Activated naive CD8-positive, alpha-beta T cell treated with anti-CD3 and anti-CD28 coated beads, Interleukin-2, amount 50 U/mL, for 16 hours (primary cell): ENCODE data around the gene TMEM191B.
"Not testable (repeated sequence)": the region's sequence is repeated elsewhere in the genome, so short reads cannot be mapped to it uniquely, and the experiment has no call there.

Source experiments
- DNase-seq: peaks from one replicate; pipeline ENCODE4 v3.0.0-alpha.2; 2020; ENCODE audit warnings: low read depth, low spot score

TMEM191B gene

DNA sequence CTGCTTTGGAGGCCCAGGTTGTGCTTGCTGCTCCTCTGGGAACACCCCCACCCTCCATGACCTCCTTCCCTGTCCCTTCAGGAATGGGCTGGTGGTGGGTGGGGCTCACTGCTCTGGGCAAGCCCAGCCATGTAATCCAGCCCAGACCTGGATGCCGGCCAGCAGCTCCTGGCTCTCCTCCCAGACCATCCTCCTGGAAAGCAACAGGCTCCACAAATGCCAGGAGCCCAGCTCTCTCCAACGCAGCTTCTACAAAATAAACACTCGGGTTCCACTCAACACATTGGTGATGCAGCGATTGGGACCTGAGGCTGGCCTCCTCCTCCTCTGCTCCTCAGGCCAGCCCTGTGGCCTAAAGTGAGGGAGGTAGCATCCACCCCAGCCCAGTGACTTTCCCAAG, 30.9 kb downstream of the TMEM191B start:
- not testable (repeated sequence) for DNase-seq

DNA sequence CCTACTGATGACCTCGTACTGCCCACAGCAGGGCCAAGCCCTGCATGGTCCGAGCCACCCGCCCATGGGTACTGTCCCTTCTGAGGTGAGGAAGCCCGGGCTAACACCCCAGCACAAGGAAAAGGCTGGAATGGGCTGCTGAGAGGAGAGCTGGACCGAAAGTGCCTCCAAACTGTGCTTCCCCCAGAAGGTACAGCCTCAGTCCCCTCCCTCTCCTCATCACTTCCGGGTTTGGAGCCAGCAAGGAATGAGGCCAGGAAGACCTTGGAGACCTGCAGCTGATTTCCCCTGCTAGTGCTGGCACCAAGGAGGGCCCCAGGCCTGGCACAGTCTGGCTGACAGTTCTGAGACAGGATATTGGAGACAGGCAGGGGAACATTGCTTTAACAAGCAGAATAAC, 31.3 kb downstream of the TMEM191B start:
- DNase-seq: not testable (repeated sequence)

DNA sequence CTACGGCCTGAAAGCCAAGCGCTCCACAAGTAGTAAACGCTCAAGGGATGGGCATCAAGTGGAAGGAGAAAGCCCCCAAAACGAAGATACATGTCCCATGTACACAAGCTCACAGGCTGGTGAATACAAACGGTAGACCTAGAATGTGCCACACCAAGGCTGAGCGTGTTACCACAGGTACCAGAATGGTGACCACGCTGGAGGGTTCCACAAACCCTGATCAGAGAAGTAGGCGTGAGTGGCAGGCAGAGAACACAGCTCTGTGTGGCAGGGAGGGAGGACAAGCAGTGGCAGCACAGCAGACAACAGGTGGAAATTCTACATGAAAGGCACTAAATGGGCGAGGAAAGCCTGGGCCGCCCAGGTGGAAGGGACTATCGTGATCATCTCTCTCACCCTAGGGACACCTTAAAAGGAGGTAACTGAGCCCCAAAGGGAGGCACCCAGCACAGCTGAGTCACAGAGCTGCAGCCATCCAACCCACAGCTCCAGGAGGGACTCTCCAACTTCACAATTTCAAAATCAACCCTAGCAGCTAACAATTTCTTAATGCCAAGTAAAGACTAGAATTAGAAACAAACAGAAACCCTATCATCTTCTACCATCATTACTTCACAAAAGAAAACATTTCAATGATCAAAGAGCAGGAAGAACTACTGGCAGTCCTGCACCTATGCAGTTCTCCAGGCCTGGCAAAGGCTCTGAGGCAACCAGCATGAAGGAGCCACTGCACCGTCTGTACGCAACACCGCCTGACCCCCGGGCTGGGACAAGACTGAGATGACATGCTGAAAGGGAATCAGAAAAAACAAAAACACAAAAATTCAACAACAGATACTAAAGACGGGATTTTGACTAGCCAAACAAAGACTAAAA, 32.7 kb downstream of the TMEM191B start:
- DNase-seq: not testable (repeated sequence)

DNA sequence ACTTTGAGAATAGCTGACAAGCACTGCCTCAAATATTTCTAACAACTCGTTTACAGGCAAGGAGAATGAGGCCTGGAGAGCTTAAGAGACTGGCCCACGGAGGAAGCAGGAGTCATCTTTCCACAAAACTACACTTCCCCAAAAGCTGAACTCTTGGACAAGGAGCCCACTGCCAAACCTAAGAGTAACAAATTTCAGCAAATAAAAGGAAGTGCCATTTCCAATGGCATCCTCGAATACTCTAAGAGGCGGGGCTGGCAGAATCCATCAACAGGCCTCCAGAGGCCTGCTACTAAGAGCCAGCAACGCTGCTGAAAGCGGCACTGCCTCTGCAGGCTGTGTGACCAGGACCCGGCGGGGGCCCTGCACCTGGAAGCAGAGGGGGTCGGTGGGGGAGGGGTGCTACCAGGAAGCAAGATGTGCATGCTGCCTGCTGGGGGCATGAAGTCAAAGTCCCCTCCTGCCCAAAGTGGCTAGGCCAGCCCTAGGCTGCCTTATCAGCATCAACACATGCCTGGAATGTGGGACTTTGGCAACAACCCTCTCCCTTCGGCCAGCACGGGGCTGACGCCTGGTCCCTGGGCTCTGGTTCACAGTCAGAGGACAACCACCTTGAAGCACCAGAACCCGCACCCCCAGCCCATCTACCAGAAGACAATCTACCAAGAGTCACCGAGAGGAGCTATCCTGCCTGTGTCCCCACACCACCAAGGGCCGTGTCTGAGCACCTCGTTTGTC, 43.1 kb downstream of the TMEM191B start:
- not testable (repeated sequence) for DNase-seq

GRCh38 chr22:18573483-18574164, 46.0 kb downstream of the TMEM191B start:
- DNase-seq: not testable (repeated sequence)

GRCh38 chr22:18574555-18574954, 47.0 kb downstream of the TMEM191B start:
- DNase-seq: not testable (repeated sequence)

DNA sequence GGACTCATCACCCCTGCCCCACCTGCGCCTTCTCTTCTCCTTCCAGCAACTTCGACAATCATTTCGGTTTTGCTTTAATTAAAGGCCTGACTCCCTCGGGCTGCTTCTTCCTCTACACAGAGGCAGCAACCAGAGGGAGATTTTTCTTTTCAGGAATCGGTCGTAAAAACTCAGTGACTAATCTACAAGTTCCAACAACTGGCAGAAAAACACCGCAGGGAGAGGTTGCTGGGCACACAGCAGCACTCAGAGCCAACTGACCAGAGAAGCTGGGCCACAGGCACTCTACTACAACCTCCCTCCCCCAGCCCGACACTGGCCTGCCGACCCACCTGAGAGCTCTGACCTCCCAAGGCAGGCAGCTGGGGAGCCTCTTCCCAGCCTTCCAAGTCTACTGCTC, 48.1 kb downstream of the TMEM191B start:
- DNase-seq: not testable (repeated sequence)

DNA sequence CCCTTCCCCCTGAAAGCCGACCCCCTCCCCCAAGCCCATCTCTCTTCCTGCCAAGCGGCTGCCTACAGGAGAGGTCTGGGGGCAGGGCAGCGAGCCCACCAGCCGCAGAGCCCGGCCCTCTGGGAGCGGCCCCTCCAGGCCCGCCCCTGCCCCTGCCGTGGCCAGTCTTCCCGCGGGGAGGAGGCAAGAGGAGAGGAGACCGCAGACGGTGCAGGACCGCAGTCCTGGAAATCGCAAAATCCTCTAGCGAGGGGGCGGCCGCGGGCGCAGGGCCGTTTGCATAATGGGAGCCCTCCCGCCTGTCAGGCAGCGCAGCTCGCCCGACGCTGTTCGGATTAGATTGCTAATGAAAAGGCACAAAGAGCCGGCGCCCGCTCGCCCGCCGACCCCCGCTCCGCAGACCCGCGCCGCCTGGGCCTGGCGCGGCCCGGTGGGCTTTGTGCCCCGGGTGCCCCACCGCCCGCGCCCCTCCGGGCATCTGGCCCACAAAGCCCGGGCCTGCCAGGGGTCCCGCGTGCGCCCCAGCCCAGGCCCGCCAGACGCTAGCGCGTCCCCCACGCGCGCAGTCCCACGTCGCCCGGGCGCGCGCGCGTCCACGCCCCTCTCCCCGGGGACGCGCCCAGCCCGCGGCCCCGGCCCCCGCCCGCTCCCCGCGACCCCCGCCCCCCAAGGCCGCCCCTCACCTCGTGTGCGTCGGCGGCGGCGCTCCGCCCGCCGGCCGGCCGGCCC, 49.7 kb downstream of the TMEM191B start:
- not testable (repeated sequence) for DNase-seq

DNA sequence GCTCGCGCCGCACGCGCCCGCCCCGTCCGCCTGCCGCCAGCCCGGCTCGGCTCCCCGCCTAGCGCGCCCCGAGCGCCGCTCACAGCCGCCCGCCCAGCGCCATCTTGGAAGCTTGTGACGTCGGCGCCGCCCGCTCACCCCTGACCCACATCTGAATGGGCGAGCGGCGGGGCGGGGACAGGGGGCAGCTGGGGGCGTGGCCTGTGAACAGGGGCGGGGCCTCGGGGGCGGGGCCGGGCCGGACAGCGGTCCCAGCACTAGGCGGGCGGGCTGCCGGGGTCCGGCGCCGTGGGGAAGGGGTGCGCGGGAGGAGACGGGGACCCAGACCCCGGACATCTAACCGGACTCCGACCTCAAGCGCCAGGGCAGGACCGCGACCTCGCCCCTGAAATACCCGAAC, 50.2 kb downstream of the TMEM191B start:
- not testable (repeated sequence) for DNase-seq
